SK-N-SH (cell line): Measurements from ENCODE around the gene HLA-DRB5. TPM values are rescaled to one million over a fixed set of nuclear protein-coding genes. Genes with fewer than 3 reads are reported as not detected.
"Not testable (repeated sequence)": the region's sequence is repeated elsewhere in the genome, so short reads cannot be mapped to it uniquely, and the experiment has no call there.

Source experiments
- CTCF ChIA-PET: fragments of 300-600, 350-600 bp; formaldehyde crosslinking; extraction: SDS; loops from one replicate; lab custom pipeline; 2021; lab: Yijun Ruan, JAX
- POLR2A ChIA-PET: fragments of 350-600 bp; sonication (Branson Sonifier 250); formaldehyde crosslinking; extraction: SDS; loops from one replicate; lab custom pipeline; 2020; ENCODE audit warnings: antibody characterized with exemption, inconsistent platforms; lab: Yijun Ruan, JAX
- DNase-seq: peaks from one replicate; pipeline ENCODE4 v3.0.0; 2012
- H2AFZ ChIP-seq: fragments of 200-600 bp; sonication (generic); 2 replicates; pipeline ENCODE4 v1.8.1; 2016; ENCODE audit warnings: antibody characterized with exemption, mild to moderate bottlenecking, low read depth
- H3F3A ChIP-seq: fragments of 200-600 bp; sonication (generic); replicated peaks from 2 replicates; pipeline ENCODE3; 2016; ENCODE audit warnings: antibody characterized with exemption, mild to moderate bottlenecking; ENCODE audit not compliant: insufficient read depth
- H3K27ac ChIP-seq, 2 experiments: fragments of 200-500 bp in 1 of 2; fragments of 200-600 bp in 1 of 2; sonication (Bioruptor generic) in 1 of 2; sonication (generic), shearing (Covaris generic) in 1 of 2; 2 replicates each; pipeline versions ENCODE4 v1.5.1 to v1.6.1; 2014 to 2016; ENCODE audit warnings: low read depth in 2 of 2, inconsistent platforms in 1 of 2, low read length in 1 of 2, mild to moderate bottlenecking in 1 of 2, mixed read lengths in 1 of 2
- H3K27me3 ChIP-seq: fragments of 200-600 bp; sonication (generic), shearing (Covaris generic); 2 replicates; pipeline ENCODE4 v1.6.1; 2016; ENCODE audit warnings: mixed run types; ENCODE audit not compliant: insufficient read depth
- H3K36me3 ChIP-seq, 2 experiments: fragments of 200-500 bp in 1 of 2; fragments of 200-600 bp in 1 of 2; sonication (Bioruptor generic) in 1 of 2; sonication (generic) in 1 of 2; replicated peaks in 1 of 2; 2 replicates each; pipeline versions ENCODE3 to v1.5.1; 2014 to 2016; ENCODE audit warnings: low read length in 1 of 2, mild to moderate bottlenecking in 1 of 2; ENCODE audit not compliant: insufficient read depth in 2 of 2, control insufficient read depth in 1 of 2
- H3K4me1 ChIP-seq, 2 experiments: fragments of 200-500 bp in 1 of 2; fragments of 200-600 bp in 1 of 2; sonication (Bioruptor generic) in 1 of 2; sonication (generic), shearing (Covaris generic) in 1 of 2; 2 replicates each; pipeline versions ENCODE4 v1.5.1 to v1.6.1; 2014 to 2016; ENCODE audit warnings: low read depth in 1 of 2, low read length in 1 of 2, mixed run types in 1 of 2; ENCODE audit not compliant: insufficient read depth in 2 of 2, control insufficient read depth in 1 of 2
- H3K4me2 ChIP-seq: fragments of 200-600 bp; sonication (generic), shearing (Covaris generic); 2 replicates; pipeline ENCODE4 v1.6.1; 2017; ENCODE audit warnings: mixed run types
- H3K4me3 ChIP-seq, 2 experiments: fragments of 200-500 bp in 1 of 2; fragments of 200-600 bp in 1 of 2; sonication (Bioruptor generic) in 1 of 2; sonication (generic), shearing (Covaris generic) in 1 of 2; 2 replicates each; pipeline versions ENCODE4 v1.5.1 to v1.8.1; 2014 to 2016; ENCODE audit warnings: low read depth in 2 of 2, inconsistent platforms in 1 of 2, low read length in 1 of 2, mild to moderate bottlenecking in 1 of 2, mixed read lengths in 1 of 2, moderate library complexity in 1 of 2
- H3K79me2 ChIP-seq: fragments of 200-600 bp; sonication (generic); 2 replicates; pipeline ENCODE4 v1.8.1; 2017; ENCODE audit warnings: mild to moderate bottlenecking; ENCODE audit not compliant: insufficient read depth
- H3K9ac ChIP-seq: fragments of 200-600 bp; sonication (generic); 2 replicates; pipeline ENCODE4 v1.6.1; 2017; ENCODE audit warnings: mixed run types
- H3K9me2 ChIP-seq: fragments of 200-600 bp; sonication (generic); 2 replicates; pipeline ENCODE4 v1.6.1; 2017; ENCODE audit warnings: mixed run types
- H3K9me3 ChIP-seq: fragments of 200-600 bp; sonication (generic); 2 replicates; pipeline ENCODE4 v1.6.1; 2017; ENCODE audit warnings: mixed run types, mild to moderate bottlenecking, moderate library complexity
- H4K20me1 ChIP-seq: fragments of 200-600 bp; sonication (generic); 2 replicates; pipeline ENCODE4 v1.6.1; 2017; ENCODE audit warnings: mild to moderate bottlenecking, mixed run types; ENCODE audit not compliant: insufficient read depth
- CHD2 ChIP-seq: fragments of 150-350 bp; IDR thresholded peaks from 2 replicates; pipeline ENCODE4 v1.6.1; 2018; ENCODE audit warnings: low read length; ENCODE audit not compliant: partially characterized antibody
- EZH2phosphoT487 ChIP-seq: fragments of 200-600 bp; sonication (generic); IDR thresholded peaks from 2 replicates; pipeline ENCODE4 v1.6.1; 2017; ENCODE audit warnings: low read depth, mixed run types, mild to moderate bottlenecking, antibody characterized with exemption, moderate library complexity, borderline replicate concordance
- FOXJ3 ChIP-seq: sonication (generic); formaldehyde crosslinking; IDR thresholded peaks from 2 replicates; pipeline ENCODE4 v1.5.1; 2020; ENCODE audit warnings: mild to moderate bottlenecking, missing genetic modification reagents
- GATA2 ChIP-seq: sonication (generic); formaldehyde crosslinking; IDR thresholded peaks from 2 replicates; pipeline ENCODE4 v1.5.0; 2020; ENCODE audit warnings: mild to moderate bottlenecking, missing genetic modification reagents
- NRF1 ChIP-seq: IDR thresholded peaks from 2 replicates; pipeline ENCODE4 v1.6.1; 2012; ENCODE audit warnings: low read depth, mild to moderate bottlenecking, low read length
- PBX3 ChIP-seq: IDR thresholded peaks from 2 replicates; pipeline ENCODE4; 2012
- RAD21 ChIP-seq: IDR thresholded peaks from 2 replicates; pipeline ENCODE4 v1.6.1; 2012; ENCODE audit warnings: mild to moderate bottlenecking, low read length
- RCOR1 ChIP-seq: fragments of 150-350 bp; IDR thresholded peaks from 2 replicates; pipeline ENCODE4 v1.6.1; 2017; ENCODE audit warnings: antibody characterized with exemption, low read length
- RFX5 ChIP-seq: IDR thresholded peaks from 2 replicates; pipeline ENCODE4 v1.6.1; 2012; ENCODE audit warnings: mild to moderate bottlenecking, improper control_type of control experiment, low read length
- RXRA ChIP-seq: IDR thresholded peaks from 2 replicates; pipeline ENCODE4 v1.4.0; 2012; ENCODE audit warnings: low read depth, mild to moderate bottlenecking, borderline replicate concordance
- SIN3A ChIP-seq: IDR thresholded peaks from 2 replicates; pipeline ENCODE4 v1.6.1; 2012; ENCODE audit warnings: low read depth, mild to moderate bottlenecking, low read length, moderate library complexity, borderline replicate concordance
- TAF1 ChIP-seq: IDR thresholded peaks from 2 replicates; pipeline ENCODE4 v1.6.1; 2012; ENCODE audit warnings: low read depth, mild to moderate bottlenecking, low read length, moderate library complexity, borderline replicate concordance
- TCF12 ChIP-seq: IDR thresholded peaks from 2 replicates; pipeline ENCODE4 v1.4.0; 2012
- TEAD4 ChIP-seq: IDR thresholded peaks from 2 replicates; pipeline ENCODE4 v1.4.0; 2012; ENCODE audit warnings: mild to moderate bottlenecking, borderline replicate concordance; ENCODE audit not compliant: insufficient read depth
- USF1 ChIP-seq: IDR thresholded peaks from 2 replicates; pipeline ENCODE4 v1.4.0; 2012; ENCODE audit warnings: low read depth, borderline replicate concordance
- USF2 ChIP-seq: fragments of 150-350 bp; IDR thresholded peaks from 2 replicates; pipeline ENCODE4 v1.6.1; 2017; ENCODE audit warnings: antibody characterized with exemption, low read length, low read depth, borderline replicate concordance
- WGBS: methylation state at CpG from one replicate; pipeline ENCODE4 v1.1.6; 2017; ENCODE audit warnings: low lambda C conversion rate; 5-methylcytosine and 5-hydroxymethylcytosine counted together
- polyA plus RNA-seq, 3 experiments: library from polyadenylated mRNA; depleted of rRNA; stranded (reverse); fragments of >200 nt; gene quantifications; 2 replicates each; pipeline ENCODE4 v1.2.3, GENCODE V29; 2012
- TF ChIP-seq, protein P1 (sequence below): fragments of 150-350 bp; IDR thresholded peaks from 2 replicates; pipeline ENCODE4 v1.6.1; 2016; ENCODE audit warnings: mild to moderate bottlenecking, low read depth, low read length

HLA-DRB5 gene
- polyA plus RNA-seq (2012; rRNA removed), result not detected in 2 replicates
- not detected in 2 replicates for polyA plus RNA-seq (2012; cell fraction: cytosol; rRNA removed)
- not detected in 2 replicates for polyA plus RNA-seq (2012; cell fraction: nucleus; rRNA removed)

- DNase-seq, result no peak
- 0% methylated on average over 1 of the region's 4 CpGs for WGBS
- CTCF ChIA-PET, result no interaction called here
Observed at GRCh38 chr6:32529697-32530430, at the start of gene HLA-DRB5. Gene HLA-DRB5 (minus strand): TSS chr6:32530287. CDS start chr6:32530224, 63 bp downstream.

DNA sequence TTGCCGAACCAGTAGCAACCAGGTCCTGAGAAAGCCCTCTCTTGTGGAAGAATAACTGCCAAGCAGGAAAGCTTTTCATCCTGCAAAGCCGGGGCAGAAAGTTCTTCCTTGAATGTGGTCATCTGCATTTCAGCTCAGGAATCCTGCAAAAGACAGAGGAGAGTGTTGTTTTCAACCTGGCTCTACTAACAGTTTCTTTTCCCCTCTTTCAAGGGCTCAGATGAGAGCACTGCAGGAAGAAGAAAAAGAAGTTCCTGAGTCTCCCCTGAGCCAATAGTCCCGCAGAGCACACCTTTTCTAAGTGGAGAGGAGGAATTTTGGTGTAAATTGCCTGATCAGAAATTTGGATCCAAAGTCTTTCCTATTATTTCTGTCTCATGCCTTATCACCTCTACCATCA, 48.9 kb upstream of the HLA-DRB5 start:
- Histone ChIP-seq H3K27ac (no peak overlapping the region), H3F3A (no peaks in the 10 kb centered on the region), H3K9me3 (no peaks in the 10 kb centered on the region), H3K4me2 (no peak overlapping the region), H3K9ac (no peak overlapping the region), H3K36me3 (no peaks in the 10 kb centered on the region), H3K4me3 (no peak overlapping the region), H4K20me1 (no peaks in the 10 kb centered on the region), H2AFZ (no peak overlapping the region), H3K4me1 (no peaks in the 10 kb centered on the region), H3K27me3 (no peaks in the 10 kb centered on the region), H3K9me2 (no peaks in the 10 kb centered on the region), H3K79me2 (no peaks in the 10 kb centered on the region)
- POLR2A ChIA-PET, result no interaction called here
- DNase-seq, result no peak
- CTCF ChIA-PET, result no interaction called here
- WGBS, result 0% methylated on average over 3 of the region's 3 CpGs
- TF ChIP-seq USF1 (no peak), EZH2phosphoT487 (no peak), USF2 (no peak), RCOR1 (no peak), CHD2 (no peak), GATA2 (CRISPR knock-in tag) (no peak)
- TF ChIP-seq, protein P1, sequence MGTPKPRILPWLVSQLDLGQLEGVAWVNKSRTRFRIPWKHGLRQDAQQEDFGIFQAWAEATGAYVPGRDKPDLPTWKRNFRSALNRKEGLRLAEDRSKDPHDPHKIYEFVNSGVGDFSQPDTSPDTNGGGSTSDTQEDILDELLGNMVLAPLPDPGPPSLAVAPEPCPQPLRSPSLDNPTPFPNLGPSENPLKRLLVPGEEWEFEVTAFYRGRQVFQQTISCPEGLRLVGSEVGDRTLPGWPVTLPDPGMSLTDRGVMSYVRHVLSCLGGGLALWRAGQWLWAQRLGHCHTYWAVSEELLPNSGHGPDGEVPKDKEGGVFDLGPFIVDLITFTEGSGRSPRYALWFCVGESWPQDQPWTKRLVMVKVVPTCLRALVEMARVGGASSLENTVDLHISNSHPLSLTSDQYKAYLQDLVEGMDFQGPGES, result no peak

More at GRCh38 chr6:32529697-32530430, at the start of gene HLA-DRB5:
- no peaks in the 10 kb centered on the region for H3K79me2 ChIP-seq
- H3K4me1 ChIP-seq, result no peaks in the 10 kb centered on the region
- no peaks in the 10 kb centered on the region for H3K9me2 ChIP-seq
- H2AFZ ChIP-seq, result no peak within 1 kb of the TSS
- no peaks in the 10 kb centered on the region for H3K36me3 ChIP-seq
- H3K9me3 ChIP-seq, result no peaks in the 10 kb centered on the region
- H3K27ac ChIP-seq, result no peak within 1 kb of the TSS
- no peak within 1 kb of the TSS for H3K4me2 ChIP-seq
- H4K20me1 ChIP-seq, result no peaks in the 10 kb centered on the region
- no peak for TF ChIP-seq FOXJ3 (CRISPR knock-in tag)
- no peak for TF ChIP-seq TAF1
- TF ChIP-seq TEAD4, result no peak
- TF ChIP-seq TCF12, result no peak
- no peak for TF ChIP-seq USF2
- TF ChIP-seq RXRA, result no peak
- TF ChIP-seq PBX3, result no peak
- no peak; the same call in 1 of the 2 replicates for TF ChIP-seq RFX5
- no peak for TF ChIP-seq NRF1
- no peak for TF ChIP-seq CHD2
- TF ChIP-seq SIN3A, result no peak
- no peak for TF ChIP-seq RAD21
- no peaks in the 10 kb centered on the region for H3F3A ChIP-seq
- no peaks in the 10 kb centered on the region for H3K27me3 ChIP-seq
- POLR2A ChIA-PET, result no interaction called here
- no peak within 1 kb of the TSS for H3K9ac ChIP-seq
- H3K4me3 ChIP-seq, result no peak within 1 kb of the TSS

- DNase-seq, CTCF ChIA-PET, H3K79me2 ChIP-seq, H3F3A ChIP-seq, H3K4me2 ChIP-seq, H3K4me1 ChIP-seq, H3K4me3 ChIP-seq, H4K20me1 ChIP-seq, H3K27me3 ChIP-seq, H3K9me2 ChIP-seq, H3K9me3 ChIP-seq, H3K9ac ChIP-seq, H3K27ac ChIP-seq, H2AFZ ChIP-seq, H3K36me3 ChIP-seq, POLR2A ChIA-PET: not testable (repeated sequence)
- 0% methylated on average over 5 of the region's 5 CpGs for WGBS
Observed at GRCh38 chr6:32577493-32577892, 47.4 kb upstream of the HLA-DRB5 start.
